NK-92 (cell line): ENCODE measurements around the gene PLA2G2D.
"Not testable (repeated sequence)": the region's sequence is repeated elsewhere in the genome, so short reads cannot be mapped to it uniquely, and the experiment has no call there.

Experiments
- DNase-seq: peaks from one replicate; lab custom pipeline; 2025; ENCODE audit not compliant: unreplicated experiment; lab: John Stamatoyannopoulos, UW

PLA2G2D gene

DNA sequence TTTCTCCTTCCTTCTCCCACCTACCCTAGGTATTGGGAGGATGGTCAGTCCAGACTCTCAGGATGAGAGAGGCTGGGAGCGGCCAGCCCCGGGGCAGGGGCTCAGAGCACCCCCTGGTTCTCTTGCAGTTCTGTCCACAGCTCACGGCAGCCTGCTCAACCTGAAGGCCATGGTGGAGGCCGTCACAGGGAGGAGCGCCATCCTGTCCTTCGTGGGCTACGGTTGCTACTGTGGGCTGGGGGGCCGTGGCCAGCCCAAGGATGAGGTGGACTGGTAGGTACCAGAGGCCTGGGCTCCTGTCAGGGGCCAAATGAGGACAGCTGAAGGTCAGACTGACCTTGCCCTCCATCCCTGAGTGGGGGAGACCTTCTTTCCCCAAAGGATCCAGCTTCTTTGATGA lies 24.0 kb upstream of the PLA2G2D start:
- no peak for DNase-seq

DNA sequence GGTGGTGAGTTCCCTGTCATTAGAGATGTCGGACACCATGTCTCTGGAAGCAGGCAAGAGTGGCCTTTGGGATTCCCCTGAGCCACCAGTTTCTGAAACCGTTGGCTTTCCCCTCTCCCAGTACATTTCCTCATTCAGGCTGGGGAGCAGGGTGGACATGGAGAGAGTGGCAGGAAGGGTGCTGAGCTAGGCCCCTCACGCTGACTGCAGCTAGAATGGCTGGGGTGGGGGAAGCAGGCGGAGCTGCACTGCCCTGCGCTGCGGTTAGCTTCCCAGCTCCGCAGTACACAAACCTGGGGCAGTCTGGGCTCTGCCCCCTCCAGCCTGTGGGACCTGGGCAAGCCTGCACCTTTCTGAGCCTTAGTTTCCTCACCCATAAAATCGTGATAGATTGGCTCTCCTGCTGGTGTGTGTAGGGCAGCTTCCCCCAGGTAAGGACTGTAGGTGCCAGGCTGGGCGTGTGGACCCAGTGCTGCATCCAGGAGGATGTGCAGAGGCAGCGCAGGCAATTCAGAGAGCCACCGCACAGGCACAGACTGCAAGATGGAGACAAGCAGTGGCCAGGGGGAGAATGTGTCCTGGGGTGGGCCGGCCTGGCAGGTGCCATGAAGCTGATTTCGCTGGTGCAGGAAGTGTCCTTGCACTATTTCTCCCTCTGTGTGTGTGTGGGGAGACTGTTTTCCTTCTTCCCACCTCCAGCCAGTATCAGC lies 22.8 kb upstream of the PLA2G2D start:
- no peak for DNase-seq

DNA sequence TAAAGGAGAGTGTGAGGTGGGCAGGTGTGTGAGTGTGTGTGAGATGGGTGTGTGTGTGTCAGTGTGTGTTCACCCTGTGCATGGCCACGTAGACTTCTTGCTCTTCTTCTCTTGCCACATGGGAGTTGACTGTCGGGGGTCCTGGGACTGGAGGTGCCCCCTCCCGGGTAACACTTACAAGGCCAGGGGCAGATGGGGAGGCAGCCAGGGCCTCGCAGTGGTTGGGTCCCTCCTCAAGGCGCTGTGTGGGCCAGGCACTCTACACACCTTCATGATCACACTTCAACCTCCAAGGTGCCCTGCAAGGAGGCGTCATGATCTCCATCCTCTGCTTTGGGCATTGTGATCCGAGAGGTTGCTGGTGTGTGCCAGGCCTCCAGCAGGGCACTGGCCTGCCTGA lies 22.1 kb upstream of the PLA2G2D start:
- DNase-seq = no peak

DNA sequence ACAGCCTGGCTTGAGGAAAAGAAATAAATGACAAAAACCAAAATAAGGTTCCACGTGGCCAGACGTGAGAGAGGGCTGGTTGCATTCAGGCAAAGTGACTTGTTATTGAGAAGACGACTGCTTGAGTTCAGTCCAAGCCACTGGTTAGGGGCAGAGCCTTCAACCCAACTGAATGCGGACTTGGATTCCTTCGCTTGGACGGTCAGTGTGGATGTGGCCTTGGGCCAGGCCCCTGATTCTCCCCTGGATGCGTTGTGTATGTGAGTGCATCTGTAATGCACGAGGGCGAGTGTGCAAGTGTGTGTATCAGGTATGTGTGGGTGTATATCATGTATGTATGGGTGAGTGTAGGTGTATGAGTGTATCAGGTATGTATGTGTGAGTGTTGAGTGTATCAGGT lies 21.7 kb upstream of the PLA2G2D start:
- no peak for DNase-seq

DNA sequence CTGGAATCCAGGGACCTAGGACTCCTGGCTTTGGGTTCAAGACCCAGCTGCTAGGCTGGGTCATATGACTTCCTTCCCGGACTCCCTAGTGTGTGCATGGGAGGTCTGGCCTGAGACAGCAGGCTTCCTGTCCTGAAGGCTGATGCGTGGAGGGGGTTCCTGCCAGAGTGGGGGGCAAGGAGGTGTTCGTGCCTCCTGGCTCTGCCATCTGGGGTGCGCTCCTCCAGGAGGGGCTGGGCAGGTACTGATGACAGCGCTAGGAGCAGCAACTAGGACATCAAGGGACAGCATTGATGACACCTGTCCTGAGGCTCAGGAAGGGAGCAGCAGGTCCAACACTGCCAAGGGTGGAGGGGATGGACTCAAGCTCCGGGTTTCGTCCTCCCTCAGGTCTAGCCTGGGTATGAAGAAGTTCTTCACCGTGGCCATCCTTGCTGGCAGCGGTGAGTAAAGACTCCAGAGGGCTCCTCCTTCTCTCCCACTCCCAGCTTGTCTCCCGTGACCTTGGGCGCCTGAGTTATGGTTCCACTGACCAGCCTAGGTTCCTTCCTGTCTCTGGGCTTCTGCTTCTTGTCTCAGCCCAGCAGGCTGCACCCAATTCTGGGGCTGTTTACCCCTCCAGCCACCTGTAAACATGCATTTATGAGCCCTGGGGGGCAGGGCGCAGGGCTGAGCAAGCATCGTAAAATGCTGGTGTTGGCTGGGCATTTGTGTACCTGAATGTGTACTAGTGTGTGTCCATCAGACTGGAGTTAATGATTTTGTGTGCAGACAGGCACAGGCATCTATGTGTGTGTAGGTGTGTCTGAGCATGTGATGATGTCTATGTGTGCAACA lies 20.7 kb upstream of the PLA2G2D start:
- no peak for DNase-seq

DNA sequence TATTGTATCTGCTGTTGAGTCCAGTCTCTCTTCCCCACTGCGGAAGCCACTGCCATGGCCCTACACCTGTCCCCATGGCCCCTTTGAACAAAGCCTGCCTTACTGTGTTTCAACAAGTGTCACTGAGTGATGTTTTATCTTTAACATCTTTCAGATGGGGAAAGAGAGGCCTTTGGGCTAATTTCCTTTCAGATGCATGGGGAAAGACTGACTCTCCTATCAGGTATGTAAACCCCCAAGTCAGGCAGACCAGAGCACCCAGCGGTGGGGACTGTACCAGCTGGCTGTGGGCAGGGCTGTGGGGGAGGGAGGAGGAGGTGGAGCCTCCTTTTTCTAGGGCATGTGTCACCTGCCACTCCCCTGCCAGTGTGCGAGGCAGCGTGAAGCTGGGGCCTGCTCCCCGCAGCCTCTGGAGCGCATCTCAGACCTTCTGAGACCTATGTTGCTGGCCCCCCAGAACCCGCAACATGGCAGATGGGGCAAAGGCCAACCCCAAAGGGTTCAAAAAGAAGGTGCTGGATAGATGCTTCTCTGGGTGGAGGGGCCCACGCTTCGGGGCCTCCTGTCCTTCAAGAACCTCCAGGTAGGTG lies 19.7 kb upstream of the PLA2G2D start, which contains the start of gene PLA2G2F:
TSS of gene PLA2G2F (plus strand) at position 363 of the 590 bp plus-strand sequence. CDS start at position 468, 105 bp downstream.
- DNase-seq = no peak

DNA sequence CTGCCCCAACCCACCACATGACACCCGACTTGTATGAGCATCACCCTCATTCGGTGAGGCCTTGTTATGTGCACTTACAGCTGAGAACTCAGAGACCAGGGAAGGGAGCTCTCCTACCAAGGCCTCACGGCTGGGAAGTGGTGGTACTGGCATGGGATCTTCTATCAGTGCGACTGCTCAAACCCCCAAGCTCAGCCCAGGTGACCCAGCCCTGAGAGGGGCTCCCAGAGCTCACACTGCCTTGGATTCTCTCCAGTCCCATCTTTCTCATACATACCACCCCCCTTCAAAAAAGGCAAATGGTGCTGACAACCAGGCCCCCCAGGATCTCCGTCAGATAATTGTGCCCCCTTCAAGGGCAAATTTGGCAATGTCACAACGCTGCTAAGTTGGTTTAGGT lies 19.0 kb upstream of the PLA2G2D start:
- DNase-seq = no peak

DNA sequence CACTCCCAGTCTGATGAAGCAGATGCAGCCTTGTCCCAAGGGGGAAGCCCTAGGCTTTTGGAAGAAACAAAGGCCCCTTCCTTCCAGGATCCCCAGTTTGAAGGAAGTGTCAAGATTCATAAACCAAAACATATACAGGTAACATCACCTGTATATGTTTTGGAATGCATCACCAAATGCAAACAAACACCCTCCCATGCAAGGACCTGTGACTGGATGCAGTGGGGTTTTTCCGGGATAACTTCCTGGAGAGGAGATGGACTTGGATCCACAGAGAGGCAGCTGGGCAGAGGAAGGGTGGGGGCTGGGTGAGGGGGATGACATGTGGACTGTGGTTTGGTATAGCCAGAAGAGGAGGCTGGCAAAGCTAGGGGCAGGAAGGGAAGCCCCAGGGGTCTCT lies 18.3 kb upstream of the PLA2G2D start:
- DNase-seq = no peak

DNA sequence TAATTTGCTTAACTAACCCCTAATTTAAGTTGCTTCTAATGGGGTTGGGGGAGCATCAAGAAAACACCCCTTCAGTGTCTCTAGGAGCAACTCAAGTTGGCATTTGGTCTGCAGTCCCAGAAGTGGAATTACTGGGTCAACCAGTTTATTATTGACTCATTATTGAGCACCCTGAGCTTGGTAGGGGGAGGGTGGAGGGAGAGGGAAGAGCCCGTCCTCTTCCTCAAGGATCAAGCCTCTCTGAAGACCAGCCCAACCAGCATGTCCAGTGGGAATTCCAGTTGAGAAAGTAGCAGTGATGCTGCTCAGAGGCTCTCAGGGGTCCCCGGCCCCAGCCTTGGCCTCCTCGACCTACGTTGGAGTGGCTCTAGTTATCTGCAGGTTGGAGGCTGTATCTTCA lies 17.7 kb upstream of the PLA2G2D start:
- DNase-seq = no peak

DNA sequence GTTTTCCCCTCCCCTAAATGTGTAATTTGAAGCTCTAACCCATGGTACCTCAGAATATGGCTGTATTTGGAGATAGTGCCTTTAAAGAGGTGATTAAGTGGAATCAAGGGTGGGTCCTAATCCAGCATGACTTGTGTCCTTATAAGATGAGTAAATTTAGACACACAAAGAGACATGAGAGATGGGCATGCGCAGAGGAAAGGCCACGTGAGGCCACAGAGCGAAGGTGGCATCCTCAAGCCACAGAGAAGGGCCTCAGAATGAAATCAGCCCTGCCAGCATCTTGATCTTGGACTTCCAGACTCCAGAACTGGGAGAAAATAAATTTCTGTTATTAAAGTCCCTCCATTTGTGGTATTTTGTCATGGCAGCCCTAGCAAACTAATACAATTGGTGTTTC lies 16.9 kb upstream of the PLA2G2D start:
- DNase-seq = no peak

DNA sequence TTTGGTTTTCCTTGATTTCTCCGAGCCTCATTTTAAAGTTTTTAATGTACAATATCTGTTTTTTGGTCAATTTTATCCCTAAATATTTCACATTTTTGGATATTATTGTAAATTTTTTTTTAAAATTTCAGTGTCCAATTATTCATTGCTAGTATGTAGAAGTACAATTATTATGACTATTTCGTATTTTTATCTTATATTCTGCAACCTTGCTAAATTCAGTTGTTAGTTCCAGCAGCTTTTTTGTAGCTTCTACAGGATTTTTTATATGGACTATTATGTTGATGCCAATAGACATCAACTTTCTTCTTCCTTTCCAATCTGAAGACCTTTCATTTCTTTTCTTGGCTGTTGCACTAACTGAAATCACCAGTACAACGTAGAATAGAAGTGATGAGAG lies 15.7 kb upstream of the PLA2G2D start:
- DNase-seq = no peak

DNA sequence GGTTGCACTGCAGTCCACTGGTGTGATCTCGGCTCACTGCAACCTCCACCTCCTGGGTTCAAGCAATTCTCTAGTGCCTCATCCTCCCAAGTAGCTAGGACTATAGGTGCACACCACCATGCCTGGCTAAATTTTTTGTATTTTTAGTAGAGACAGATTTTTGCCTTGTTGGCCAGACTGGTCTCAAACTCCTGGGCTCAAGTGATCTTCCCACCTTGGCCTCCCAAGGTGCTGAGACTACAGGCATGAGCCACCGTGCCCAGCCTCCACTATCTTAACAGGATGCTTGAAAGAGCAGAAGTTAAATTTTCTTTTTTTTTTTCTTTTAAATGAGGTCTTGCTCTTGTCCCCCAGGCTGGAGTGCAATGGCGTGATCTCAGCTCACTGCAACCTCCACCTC lies 11.2 kb upstream of the PLA2G2D start:
- DNase-seq = not testable (repeated sequence)

DNA sequence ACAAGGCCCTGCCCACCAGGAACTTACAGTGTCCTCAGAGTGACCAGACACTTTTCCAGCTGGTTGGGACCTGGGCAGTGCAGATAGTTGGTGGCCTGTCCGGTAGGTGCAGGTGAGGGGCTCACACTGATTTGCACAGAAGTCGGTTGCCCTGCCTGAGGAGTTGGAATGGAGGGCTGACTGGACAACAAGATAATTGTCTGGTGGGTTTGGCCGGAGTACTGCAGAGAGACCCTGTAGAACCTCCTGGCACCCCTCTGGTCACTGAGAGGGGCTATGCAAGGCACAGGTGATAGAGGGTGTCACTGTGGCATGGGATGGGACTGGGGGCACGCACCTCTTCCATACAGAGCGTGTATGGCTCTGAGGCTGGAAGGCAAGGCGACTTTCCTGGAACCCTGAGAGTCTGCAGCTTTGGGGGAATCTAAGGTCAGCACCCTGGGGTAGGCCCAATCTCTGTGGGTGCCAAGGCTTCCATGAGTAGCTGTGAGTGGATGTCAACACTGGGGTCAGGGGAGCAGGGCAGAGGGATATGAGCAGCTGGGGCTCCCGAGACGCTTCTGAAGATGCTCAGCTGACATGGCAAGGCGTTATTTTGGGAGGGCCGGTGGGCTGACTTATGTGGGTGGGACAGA lies 7.6 kb upstream of the PLA2G2D start:
- no peak for DNase-seq

DNA sequence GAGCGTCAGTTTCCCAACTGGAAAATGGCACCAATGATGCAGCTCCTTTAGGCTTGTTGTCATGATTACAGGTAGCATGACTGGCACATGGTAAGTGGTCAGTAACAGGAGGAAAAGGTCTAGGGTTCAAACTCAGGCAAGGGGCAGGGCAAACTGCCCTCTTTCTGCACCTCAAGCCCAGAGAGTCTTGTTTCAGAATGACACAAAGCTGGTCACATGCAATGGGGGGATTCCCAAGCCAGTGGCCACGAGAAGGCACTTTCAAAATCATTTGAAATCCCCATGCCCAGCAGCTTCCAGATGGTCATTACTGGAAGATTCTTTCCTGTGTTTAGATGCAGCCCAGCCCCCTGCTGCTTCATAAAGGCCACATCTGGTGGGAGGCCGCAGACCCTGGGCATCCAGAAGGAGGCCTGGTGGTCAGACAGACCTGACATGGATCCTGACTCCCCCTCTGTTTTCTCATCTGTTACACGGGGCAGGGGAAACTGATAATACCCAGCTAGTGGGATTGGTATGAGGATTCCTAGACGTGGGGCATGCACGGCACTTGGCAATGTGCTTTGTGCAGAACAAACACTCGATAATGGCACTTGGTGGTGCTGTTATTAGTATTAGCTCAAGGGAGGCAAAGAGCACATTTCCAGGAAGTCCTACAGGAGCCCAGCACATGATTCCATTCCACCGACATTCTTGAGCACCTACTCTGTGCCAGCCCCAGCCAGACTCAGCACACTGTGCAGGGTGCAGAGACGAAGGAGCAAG lies 6.9 kb upstream of the PLA2G2D start:
- DNase-seq = no peak

DNA sequence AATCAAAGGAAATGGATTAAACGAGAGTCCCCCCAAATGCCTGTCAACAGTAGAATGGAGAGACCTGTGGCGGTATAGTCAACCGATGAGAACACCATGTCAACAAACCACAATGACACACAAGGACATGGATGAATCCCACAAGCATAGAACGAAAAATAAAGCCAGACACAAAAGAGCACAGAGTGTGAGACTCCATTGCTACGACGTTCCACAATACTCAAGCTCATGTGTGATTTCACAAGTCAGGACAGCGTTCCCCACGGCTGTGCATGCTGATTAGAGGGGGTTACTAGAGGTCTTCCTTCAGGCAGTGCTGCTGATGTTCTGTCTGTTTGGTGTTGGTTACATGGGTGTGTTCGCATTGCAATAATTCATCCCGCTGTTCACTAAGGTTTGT lies 5.8 kb upstream of the PLA2G2D start:
- no peak for DNase-seq

DNA sequence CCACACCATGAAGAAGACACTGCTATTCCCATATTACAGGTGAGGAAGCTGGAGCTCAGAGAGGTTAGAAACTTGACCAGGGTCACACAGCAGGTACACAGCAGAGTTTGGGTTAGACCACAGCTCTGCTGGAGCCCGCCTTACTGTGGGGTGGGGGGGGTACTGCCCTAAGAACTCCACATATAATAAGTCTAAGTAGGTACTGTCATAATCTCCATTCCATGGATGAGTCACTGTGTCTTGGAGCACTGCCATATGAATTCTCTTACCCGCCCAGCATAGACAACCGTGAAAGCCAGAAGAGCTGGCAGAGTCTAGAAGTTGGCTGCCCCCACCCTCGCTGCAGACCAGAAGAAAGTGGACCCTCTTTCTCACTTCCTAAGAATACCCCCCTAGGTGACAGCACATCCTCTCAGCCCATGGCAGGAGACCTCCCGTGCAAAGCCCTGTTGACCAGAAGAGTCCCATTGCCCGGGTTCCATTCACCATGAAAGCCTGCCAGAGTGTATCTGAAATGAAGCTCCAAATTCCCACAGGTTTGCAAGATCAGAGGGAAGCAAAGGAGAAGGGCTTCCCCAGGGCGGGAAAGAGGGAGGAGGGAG lies 5.2 kb upstream of the PLA2G2D start:
- no peak for DNase-seq

DNA sequence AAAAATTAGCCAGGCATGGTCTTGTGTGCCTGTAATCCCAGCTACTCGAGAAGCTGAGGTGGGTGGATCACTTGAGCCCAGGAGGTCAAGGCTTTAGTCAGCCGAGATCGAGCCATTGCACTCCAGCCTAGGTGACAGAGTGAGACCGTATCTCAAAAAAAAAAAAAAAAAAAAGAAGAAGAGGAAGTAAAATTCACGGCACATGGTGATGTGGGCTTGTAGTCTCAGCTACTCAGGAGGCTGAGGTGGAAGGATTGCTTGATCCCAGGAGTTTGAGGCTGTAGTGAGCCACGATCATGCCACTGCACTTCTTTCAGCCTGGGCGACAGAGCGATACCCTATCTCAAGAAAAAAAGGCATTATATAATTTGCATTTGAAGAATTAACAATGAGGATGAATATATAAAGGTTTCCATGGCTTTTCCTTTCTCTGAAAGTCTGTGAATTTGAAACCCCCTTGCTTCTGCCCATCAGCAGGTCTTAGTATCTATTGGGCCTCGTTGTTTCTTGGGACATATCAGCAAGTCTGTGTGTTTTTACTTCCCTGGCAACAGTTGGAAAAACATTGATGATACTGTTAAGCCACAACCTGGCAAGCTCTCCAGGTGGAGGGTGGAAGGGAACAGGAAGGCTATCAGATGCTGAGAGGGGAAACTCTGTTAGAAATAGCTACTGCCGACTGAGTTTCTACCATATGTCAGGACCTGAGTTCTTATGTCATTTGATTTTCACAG lies 4.6 kb upstream of the PLA2G2D start:
- no peak for DNase-seq

DNA sequence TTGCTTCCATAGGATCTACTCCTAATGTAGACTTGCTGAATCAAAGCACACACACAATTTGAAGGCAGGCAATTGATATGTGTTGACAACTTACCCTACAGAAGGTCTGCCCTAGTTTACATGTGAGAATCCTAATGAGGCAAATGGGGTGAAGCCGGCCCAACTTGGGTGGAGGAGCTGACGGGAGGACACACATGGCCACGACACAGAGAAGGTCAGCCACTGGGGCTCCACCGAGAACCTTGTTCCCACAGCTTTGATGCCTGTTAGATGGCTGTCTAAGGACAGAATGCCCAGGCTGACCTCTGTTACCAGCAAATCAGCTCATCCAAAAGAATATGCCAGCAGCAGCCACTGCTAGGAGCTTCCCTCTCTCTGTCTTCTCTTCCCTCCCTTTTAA lies 1.5 kb upstream of the PLA2G2D start:
- no peak for DNase-seq

DNA sequence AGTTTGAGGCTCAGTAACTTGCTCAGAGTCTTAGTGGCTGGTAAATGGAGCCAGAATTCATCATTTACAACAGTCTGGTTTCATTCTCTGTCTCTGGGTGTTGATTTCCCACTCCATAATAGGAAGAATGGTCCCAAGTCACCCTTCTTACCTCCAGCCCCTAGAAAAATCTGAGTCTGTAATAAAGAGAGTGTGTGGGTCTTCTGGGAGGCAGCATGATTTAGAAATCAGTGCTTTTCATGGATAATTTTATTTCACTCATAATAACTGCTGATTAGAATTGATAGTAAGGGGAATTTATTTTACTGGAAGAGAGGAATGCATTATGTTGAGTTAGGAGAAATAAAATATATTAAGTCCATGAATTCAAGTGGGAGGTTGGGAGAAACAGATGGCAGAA lies 2.1 kb downstream of the PLA2G2D start:
- DNase-seq = no peak

DNA sequence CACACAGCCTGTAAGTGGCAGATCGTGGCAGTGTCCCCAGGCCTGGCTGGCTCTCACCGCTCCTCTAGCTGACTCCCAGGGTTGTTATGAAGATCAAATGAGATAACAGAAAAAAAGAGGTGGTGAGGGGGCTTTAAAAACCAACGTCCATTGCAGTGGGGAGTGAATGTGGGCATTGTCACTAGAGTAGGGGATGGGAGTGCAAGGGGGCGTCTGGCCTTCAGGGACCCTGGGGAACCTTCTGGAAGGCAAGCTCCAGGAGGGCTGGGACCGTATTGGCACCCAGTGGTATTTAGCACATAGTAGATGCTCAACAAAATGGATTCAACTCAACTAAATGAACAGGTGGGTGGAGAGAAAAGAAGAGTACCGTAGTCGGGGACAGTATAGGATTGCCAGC lies 3.4 kb downstream of the PLA2G2D start:
- no peak for DNase-seq
